HEK293 (cell line): Measurements from ENCODE around the gene FRYL.
"Not testable (repeated sequence)": the region's sequence is repeated elsewhere in the genome, so short reads cannot be mapped to it uniquely, and the experiment has no call there.

Experiments
- CTCF ChIA-PET: fragments of 350-600 bp; formaldehyde crosslinking; extraction: SDS; loops from one replicate; lab custom pipeline; 2021; ENCODE audit warnings: antibody characterized with exemption; lab: Yijun Ruan, JAX
- POLR2A ChIA-PET: fragments of 300-600 bp; formaldehyde crosslinking; extraction: SDS; loops from one replicate; lab custom pipeline; 2020; ENCODE audit warnings: antibody characterized with exemption, inconsistent platforms; lab: Yijun Ruan, JAX
- H3K27ac ChIP-seq: fragments of 200-500 bp; sonication (Bioruptor generic); 2 replicates; pipeline ENCODE4 v1.5.1; 2014; ENCODE audit warnings: low read depth, low read length, control low read depth, inconsistent platforms; ENCODE audit errors: extremely low read depth
- H3K36me3 ChIP-seq, 2 experiments: fragments of 200-500 bp in 1 of 2; sonication (Bioruptor generic) in 1 of 2; 1 replicate in 1 of 2; 2 replicates in 1 of 2; pipeline ENCODE4 v1.5.1; 2014 to 2017; ENCODE audit warnings: inconsistent platforms in 2 of 2, low read length in 2 of 2; ENCODE audit not compliant: control insufficient read depth in 2 of 2, insufficient read depth in 1 of 2
- H3K4me1 ChIP-seq: fragments of 200-500 bp; sonication (Bioruptor generic); 2 replicates; pipeline ENCODE4 v1.5.1; 2014; ENCODE audit warnings: mild to moderate bottlenecking, low read length, inconsistent platforms; ENCODE audit not compliant: control insufficient read depth, insufficient read depth
- H3K4me3 ChIP-seq: 2 replicates; pipeline ENCODE4 v1.5.1; 2011; ENCODE audit warnings: low read depth, mild to moderate bottlenecking, control low read depth, low read length, moderate library complexity
- H3K9me3 ChIP-seq: fragments of 200-500 bp; sonication (Bioruptor generic); 2 replicates; pipeline ENCODE4 v1.5.1; 2014; ENCODE audit warnings: low read depth, low read length, inconsistent platforms; ENCODE audit not compliant: control insufficient read depth, insufficient read depth
- GLIS2 ChIP-seq: fragments of 450-650 bp; formaldehyde crosslinking; IDR thresholded peaks from 2 replicates; pipeline ENCODE4 v1.5.1; 2016; ENCODE audit warnings: missing biosample characterization, missing genetic modification characterization
- MZF1 ChIP-seq: fragments of 450-650 bp; formaldehyde crosslinking; IDR thresholded peaks from 2 replicates; pipeline ENCODE4 v1.5.1; 2017; ENCODE audit warnings: missing biosample characterization, missing genetic modification characterization, borderline replicate concordance
- SP2 ChIP-seq: fragments of 450-650 bp; formaldehyde crosslinking; IDR thresholded peaks from 2 replicates; pipeline ENCODE4 v1.5.1; 2016; ENCODE audit warnings: missing biosample characterization, missing genetic modification characterization
- TCF7L2 ChIP-seq: IDR thresholded peaks from 2 replicates; pipeline ENCODE4 v1.6.1; 2011; ENCODE audit warnings: low read depth, mild to moderate bottlenecking, inconsistent platforms, low read length, moderate library complexity, borderline replicate concordance
- TRIM28 ChIP-seq: IDR thresholded peaks from 2 replicates; pipeline ENCODE4 v1.6.1; 2011; ENCODE audit warnings: low read length, control low read depth, borderline replicate concordance
- ZBTB20 ChIP-seq: fragments of 450-650 bp; formaldehyde crosslinking; IDR thresholded peaks from 2 replicates; pipeline ENCODE4 v1.5.1; 2016; ENCODE audit warnings: missing biosample characterization, missing genetic modification characterization
- ZBTB21 ChIP-seq: fragments of 450-650 bp; formaldehyde crosslinking; IDR thresholded peaks from 2 replicates; pipeline ENCODE4 v1.5.1; 2017; ENCODE audit warnings: missing biosample characterization, missing genetic modification characterization
- ZBTB7A ChIP-seq: fragments of 450-650 bp; formaldehyde crosslinking; IDR thresholded peaks from 2 replicates; pipeline ENCODE4 v1.5.1; 2016; ENCODE audit warnings: low read depth, missing biosample characterization, missing genetic modification characterization
- ZEB2 ChIP-seq: fragments of 450-650 bp; formaldehyde crosslinking; IDR thresholded peaks from 2 replicates; pipeline ENCODE4 v1.5.1; 2016; ENCODE audit warnings: missing biosample characterization, missing genetic modification characterization
- ZFP41 ChIP-seq: fragments of 450-650 bp; formaldehyde crosslinking; IDR thresholded peaks from 2 replicates; pipeline ENCODE4 v1.5.1; 2016; ENCODE audit warnings: missing biosample characterization, missing genetic modification characterization, borderline replicate concordance
- ZFP69B ChIP-seq: fragments of 450-650 bp; formaldehyde crosslinking; IDR thresholded peaks from 2 replicates; pipeline ENCODE4 v1.5.1; 2016; ENCODE audit warnings: missing biosample characterization, missing genetic modification characterization
- ZNF146 ChIP-seq: fragments of 450-650 bp; formaldehyde crosslinking; IDR thresholded peaks from 2 replicates; pipeline ENCODE4 v1.5.1; 2016; ENCODE audit warnings: missing biosample characterization, missing genetic modification characterization
- ZNF169 ChIP-seq: fragments of 450-650 bp; formaldehyde crosslinking; IDR thresholded peaks from 2 replicates; pipeline ENCODE4 v1.5.1; 2016; ENCODE audit warnings: missing biosample characterization, missing genetic modification characterization
- ZNF175 ChIP-seq: fragments of 450-650 bp; formaldehyde crosslinking; IDR thresholded peaks from 2 replicates; pipeline ENCODE4 v1.5.1; 2016; ENCODE audit warnings: missing biosample characterization, missing genetic modification characterization
- ZNF202 ChIP-seq: fragments of 450-650 bp; formaldehyde crosslinking; IDR thresholded peaks from 2 replicates; pipeline ENCODE4 v1.5.1; 2016; ENCODE audit warnings: missing biosample characterization, missing genetic modification characterization, borderline replicate concordance
- ZNF211 ChIP-seq: fragments of 450-650 bp; formaldehyde crosslinking; IDR thresholded peaks from 2 replicates; pipeline ENCODE4 v1.5.1; 2016; ENCODE audit warnings: low read depth, missing biosample characterization, missing genetic modification characterization
- ZNF248 ChIP-seq: fragments of 450-650 bp; formaldehyde crosslinking; IDR thresholded peaks from 2 replicates; pipeline ENCODE4 v1.5.1; 2017; ENCODE audit warnings: missing biosample characterization, missing genetic modification characterization
- ZNF266 ChIP-seq: fragments of 450-650 bp; formaldehyde crosslinking; IDR thresholded peaks from 2 replicates; pipeline ENCODE4 v1.5.1; 2016; ENCODE audit warnings: missing biosample characterization, missing genetic modification characterization, low read depth
- ZNF274 ChIP-seq, 2 experiments: fragments of 200-500 bp in 1 of 2; fragments of 450-650 bp in 1 of 2; sonication (Bioruptor generic) in 1 of 2; formaldehyde crosslinking in 1 of 2; IDR thresholded peaks; 2 replicates each; pipeline versions ENCODE4 v1.5.1 to v1.6.1; 2014 to 2016; ENCODE audit warnings: borderline replicate concordance in 1 of 2, inconsistent platforms in 1 of 2, low read length in 1 of 2, missing biosample characterization in 1 of 2, missing genetic modification characterization in 1 of 2
- ZNF350 ChIP-seq: fragments of 450-650 bp; formaldehyde crosslinking; IDR thresholded peaks from 2 replicates; pipeline ENCODE4 v1.5.0; 2017; ENCODE audit warnings: missing biosample characterization, mild to moderate bottlenecking, missing genetic modification characterization
- ZNF391 ChIP-seq: fragments of 450-650 bp; formaldehyde crosslinking; IDR thresholded peaks from 2 replicates; pipeline ENCODE4 v1.5.1; 2016; ENCODE audit warnings: low read depth, missing biosample characterization, missing genetic modification characterization, borderline replicate concordance
- ZNF423 ChIP-seq: fragments of 450-650 bp; formaldehyde crosslinking; IDR thresholded peaks from 2 replicates; pipeline ENCODE4 v1.5.1; 2016; ENCODE audit warnings: missing biosample characterization, missing genetic modification characterization
- ZNF426 ChIP-seq: fragments of 450-650 bp; formaldehyde crosslinking; IDR thresholded peaks from 2 replicates; pipeline ENCODE4 v1.5.1; 2017; ENCODE audit warnings: missing biosample characterization, missing genetic modification characterization, mild to moderate bottlenecking, inconsistent platforms, moderate library complexity
- ZNF610 ChIP-seq: fragments of 450-650 bp; formaldehyde crosslinking; IDR thresholded peaks from 2 replicates; pipeline ENCODE4 v1.5.1; 2016; ENCODE audit warnings: missing biosample characterization, missing genetic modification characterization, borderline replicate concordance
- ZNF629 ChIP-seq: fragments of 450-650 bp; formaldehyde crosslinking; IDR thresholded peaks from 2 replicates; pipeline ENCODE4 v1.5.1; 2017; ENCODE audit warnings: missing biosample characterization, missing genetic modification characterization
- ZNF660 ChIP-seq: fragments of 450-650 bp; IDR thresholded peaks from 2 replicates; pipeline ENCODE4 v1.5.1; 2018; ENCODE audit warnings: missing biosample characterization, mild to moderate bottlenecking, missing genetic modification characterization
- ZNF664 ChIP-seq: fragments of 450-650 bp; formaldehyde crosslinking; IDR thresholded peaks from 2 replicates; pipeline ENCODE4 v1.5.1; 2016; ENCODE audit warnings: missing biosample characterization, missing genetic modification characterization

The FRYL gene

GRCh38 chr4:48640225-48640624, 139.9 kb downstream of the FRYL start:
- no peak overlapping the region for H3K27ac ChIP-seq
- POLR2A ChIA-PET, result no interaction called here
- H3K4me1 ChIP-seq, result no peaks in the 10 kb centered on the region

GRCh38 chr4:48639807-48640206, 140.3 kb downstream of the FRYL start:
- CTCF ChIA-PET, result interaction anchor here (0.7 kb wide), 1 partner anchor 1140 kb away, joined by 12 read pairs; no protein-coding TSS in a partner anchor

More at GRCh38 chr4:48640225-48640624, 139.9 kb downstream of the FRYL start:
- TF ChIP-seq MZF1 (tag by site-specific recombination) (no peak), ZNF610 (no peak), ZNF266 (tag by site-specific recombination) (no peak), ZNF423 (no peak), ZNF664 (tag by site-specific recombination) (no peak), ZBTB7A (tag by site-specific recombination) (no peak), ZNF248 (tag by site-specific recombination) (no peak), ZFP41 (tag by site-specific recombination) (no peak), GLIS2 (tag by site-specific recombination) (no peak), ZNF350 (tag by site-specific recombination) (no peak), ZNF211 (tag by site-specific recombination) (no peak)
- Histone ChIP-seq H3K36me3 (no peaks in the 10 kb centered on the region), H3K4me3 (no peak overlapping the region), H3K9me3 (no peaks in the 10 kb centered on the region)
- CTCF ChIA-PET, result no interaction called here

GRCh38 chr4:48638586-48638985, 141.5 kb downstream of the FRYL start:
- H3K36me3 ChIP-seq, H3K4me3 ChIP-seq, H3K4me1 ChIP-seq, POLR2A ChIA-PET, H3K27ac ChIP-seq, H3K9me3 ChIP-seq, CTCF ChIA-PET: not testable (repeated sequence)
- peak; percentile 74 for TF ChIP-seq ZNF146

More at GRCh38 chr4:48639807-48640206, 140.3 kb downstream of the FRYL start:
- no peak for TF ChIP-seq ZEB2 (tag by site-specific recombination)
- TF ChIP-seq ZNF175, result no peak
- TF ChIP-seq ZBTB21 (tag by site-specific recombination), result no peak
- no peak for TF ChIP-seq ZFP69B
- TF ChIP-seq ZNF629, result no peak
- no peak for TF ChIP-seq ZBTB20 (tag by site-specific recombination)
- no peak for TF ChIP-seq ZNF202 (tag by site-specific recombination)
- TF ChIP-seq ZNF660, result no peak
- no peak for TF ChIP-seq ZNF391 (tag by site-specific recombination)
- TF ChIP-seq ZNF169, result no peak
- TF ChIP-seq TCF7L2, result no peak
- no peak for TF ChIP-seq ZNF211 (tag by site-specific recombination)
- TF ChIP-seq TRIM28, result no peak
- no peaks in the 10 kb centered on the region for H3K4me1 ChIP-seq
- H3K4me3 ChIP-seq, result no peak overlapping the region
- H3K9me3 ChIP-seq, result no peaks in the 10 kb centered on the region
- H3K27ac ChIP-seq, result no peak overlapping the region
- POLR2A ChIA-PET, result no interaction called here
- H3K36me3 ChIP-seq, result no peaks in the 10 kb centered on the region

- Histone ChIP-seq H3K36me3 (no peaks in the 10 kb centered on the region), H3K4me3 (no peak overlapping the region), H3K27ac (no peak overlapping the region), H3K4me1 (no peaks in the 10 kb centered on the region), H3K9me3 (no peaks in the 10 kb centered on the region)
- CTCF ChIA-PET, result no interaction called here
- POLR2A ChIA-PET, result no interaction called here
- TF ChIP-seq ZNF350 (tag by site-specific recombination), result no peak
- no peak for TF ChIP-seq SP2 (tag by site-specific recombination)
- TF ChIP-seq ZNF274 (IDR thresholded peaks at IDR 0.05; ENCODE audit: low read length), result no peak
- TF ChIP-seq ZNF274 (tag by site-specific recombination; IDR thresholded peaks at IDR 0.05; ENCODE audit: borderline replicate concordance), result no peak
- no peak for TF ChIP-seq ZNF426 (tag by site-specific recombination)
Measured at GRCh38 chr4:48636911-48637310, 143.2 kb downstream of the FRYL start.
